ENCODE data around the gene KCTD5. TPM values are rescaled to one million over a fixed set of nuclear protein-coding genes. Genes with fewer than 3 reads are reported as not detected.
"Not testable (repeated sequence)": the region's sequence is repeated elsewhere in the genome, so short reads cannot be mapped to it uniquely, and the experiment has no call there.

Gene KCTD5
- total RNA-seq, 1 experiment from 2014 or later, result 66.5 TPM

DNA sequence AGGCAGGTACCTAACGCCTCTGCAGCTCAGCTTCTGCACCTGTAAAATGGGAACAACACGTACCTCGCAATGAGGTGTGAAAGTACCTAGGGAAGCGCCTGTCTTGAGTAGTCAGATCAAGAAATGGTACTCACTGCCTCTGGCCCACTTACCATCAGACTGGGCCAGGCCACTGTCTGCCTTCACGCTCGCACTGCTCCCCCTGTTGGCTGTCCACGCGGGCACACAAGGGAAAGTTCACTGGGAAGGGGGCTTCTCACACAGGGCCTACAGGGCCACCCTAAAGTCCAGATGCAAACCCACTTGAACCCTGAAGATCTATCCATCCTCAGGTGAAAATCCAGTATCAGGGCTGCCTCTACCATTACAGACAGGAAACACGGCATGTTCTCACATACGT, 11.1 kb upstream of the KCTD5 start:
- CTCF ChIA-PET; H4K20me1 ChIP-seq (ENCODE audit: insufficient read depth); H3K36me3 ChIP-seq (ENCODE audit: low read depth); H3K4me2 ChIP-seq; H3K4me3 ChIP-seq; intact Hi-C loops (cut with micrococcal nuclease; ENCODE audit: unreplicated experiment); H3K27me3 ChIP-seq (ENCODE audit: insufficient read depth, low read depth); H2AFZ ChIP-seq; H3K9me3 ChIP-seq (ENCODE audit: insufficient read depth, low read depth); BruUV-seq (replicated peaks); H3K27ac ChIP-seq; DNase-seq; POLR2A ChIA-PET (ENCODE audit: unreplicated experiment); H3K9me2 ChIP-seq (ENCODE audit: insufficient read depth): not testable (repeated sequence)
- Histone ChIP-seq H3K79me2 (ENCODE audit: low read depth) (peaks cover 18% of the 10 kb centered on the region), H3K4me1 (replicated peaks; ENCODE audit: insufficient read depth) (peaks cover 19% of the 10 kb centered on the region), H3F3A (ENCODE audit: insufficient read depth, low read depth) (peaks cover 20% of the 10 kb centered on the region)
- TF ChIP-seq CTCF (conservative IDR thresholded peaks at IDR 0.05), result 0 out of 2 replicates have a peak, but pooled peaks have one; percentile 35

DNA sequence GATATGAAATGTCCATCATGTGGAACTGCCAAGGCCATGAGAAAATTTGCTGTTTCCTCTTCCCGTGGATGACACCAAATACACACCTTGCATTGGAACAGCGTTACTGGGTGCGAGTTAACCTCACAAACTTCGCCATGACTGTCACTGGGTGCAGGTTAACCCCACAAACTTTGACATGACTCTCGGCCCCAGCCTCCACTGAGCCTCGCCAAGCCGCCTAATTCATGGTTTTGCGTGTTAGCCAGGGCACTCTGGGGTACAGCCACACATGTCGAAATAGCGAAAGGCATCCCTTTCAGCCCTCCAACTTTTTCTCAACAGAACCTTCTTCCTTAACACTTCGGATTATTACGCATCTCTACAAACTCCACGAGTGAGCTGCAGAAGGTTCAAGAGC, 10.6 kb upstream of the KCTD5 start:
- intact Hi-C loops (cut with micrococcal nuclease; ENCODE audit: unreplicated experiment), result loop anchor here (2.0 kb wide), 2 partner anchors 49 to 233 kb away; partner anchors contain the start of gene PRSS27
- POLR2A ChIA-PET (ENCODE audit: unreplicated experiment), result no interaction called here
- Histone ChIP-seq H3K9me2 (ENCODE audit: insufficient read depth) (no peaks in the 10 kb centered on the region), H3K27ac (no peak overlapping the region), H4K20me1 (ENCODE audit: insufficient read depth) (no peaks in the 10 kb centered on the region; the same call in 1 of the 2 replicates), H3K27me3 (ENCODE audit: insufficient read depth, low read depth) (no peaks in the 10 kb centered on the region), H3K9me3 (ENCODE audit: insufficient read depth, low read depth) (no peaks in the 10 kb centered on the region), H3F3A (ENCODE audit: insufficient read depth, low read depth) (peaks cover 21% of the 10 kb centered on the region), H3K4me1 (replicated peaks; ENCODE audit: insufficient read depth) (peaks cover 19% of the 10 kb centered on the region), H3K79me2 (ENCODE audit: low read depth) (peaks cover 18% of the 10 kb centered on the region), H3K4me2 (peak overlapping the region; percentile 83), H3K36me3 (ENCODE audit: low read depth) (0 out of 2 replicates have a peak, but pooled peaks cover 4% of the 10 kb centered on the region), H3K4me3 (peak overlapping the region; percentile 72; the same call in 1 of the 2 replicates), H2AFZ (no peak overlapping the region)
- BruUV-seq (replicated peaks), result no TSS peak
- TF ChIP-seq CTCF (conservative IDR thresholded peaks at IDR 0.05) (no peak), EZH2 (IDR thresholded peaks at IDR 0.05; ENCODE audit: low read depth) (no peak)
- CTCF ChIA-PET, result no interaction called here
- DNase-seq, result no peak

GRCh38 chr16:2673066-2673999, 9.0 kb upstream of the KCTD5 start:
- Histone ChIP-seq H4K20me1 (ENCODE audit: insufficient read depth) (no peaks in the 10 kb centered on the region; the same call in 1 of the 2 replicates), H3K4me3 (peak overlapping the region; percentile 72), H3K9me3 (ENCODE audit: insufficient read depth, low read depth) (no peaks in the 10 kb centered on the region), H3K4me2 (peak overlapping the region; percentile 73), H2AFZ (peak overlapping the region; percentile 84), H3K27ac (peak overlapping the region; percentile 46), H3K79me2 (ENCODE audit: low read depth) (peaks cover 18% of the 10 kb centered on the region), H3K27me3 (ENCODE audit: insufficient read depth, low read depth) (no peaks in the 10 kb centered on the region), H3K4me1 (replicated peaks; ENCODE audit: insufficient read depth) (peaks cover 19% of the 10 kb centered on the region), H3K9me2 (ENCODE audit: insufficient read depth) (no peaks in the 10 kb centered on the region), H3K36me3 (ENCODE audit: low read depth) (no peaks in the 10 kb centered on the region), H3F3A (ENCODE audit: insufficient read depth, low read depth) (peaks cover 28% of the 10 kb centered on the region)
- TF ChIP-seq EZH2 (IDR thresholded peaks at IDR 0.05; ENCODE audit: low read depth) (no peak), CTCF (conservative IDR thresholded peaks at IDR 0.05) (no peak)
- peak; percentile 92 to 100 for DNase-seq
- ChIA-PET CTCF (interaction anchor here (0.6 to 1.2 kb wide), 2 partner anchors 9 to 712 kb away, joined by 4 to 6 read pairs; partner anchors contain the start of gene KCTD5), POLR2A (ENCODE audit: unreplicated experiment) (interaction anchor here (0.6 to 1.3 kb wide), 7 partner anchors 9 to 375 kb away, joined by 3 to 19 read pairs (median 3); partner anchors contain the start of genes FLYWCH1 and KCTD5)
- intact Hi-C loops (cut with micrococcal nuclease; ENCODE audit: unreplicated experiment), result loop anchor here (2.0 kb wide), 2 partner anchors 47 to 231 kb away; partner anchors contain the start of gene PRSS27
- BruUV-seq (replicated peaks), result no TSS peak

All from PC-9 (cell line).